Measurements from ENCODE around the gene DGKG.

- TF ChIP-seq POLR2A (IDR thresholded peaks at IDR 0.05): no peak
- no peak for TF ChIP-seq CTCF (IDR thresholded peaks at IDR 0.05)
Observed at GRCh38 chr3:186283651-186284348, 78.2 kb downstream of the DGKG start.
